Measurements from ENCODE around the gene SLC15A5. TPM values are rescaled to one million over a fixed set of nuclear protein-coding genes. Genes with fewer than 3 reads are reported as not detected.
A peak's percentile ranks its signal among the peaks of the same experiment; 100 is the strongest.

The SLC15A5 gene
- total RNA-seq, 1 donor from 2014 or later = not detected

- TF ChIP-seq POLR2AphosphoS5 (IDR thresholded peaks at IDR 0.05; ENCODE audit: insufficient read depth in 1 of 2, low read depth in 1 of 2) = peak; percentile 8 to 31
- TF ChIP-seq CTCF (IDR thresholded peaks at IDR 0.05) = no peak
- Histone ChIP-seq H3K27me3 (no peaks in the 10 kb centered on the region), H3K36me3 (no peaks in the 10 kb centered on the region), H3K9me3 (no peaks in the 10 kb centered on the region), H3K27ac (no peak overlapping the region), H3K4me3 (no peak overlapping the region), H3K4me1 (no peaks in the 10 kb centered on the region)
- no peak for DNase-seq (ENCODE audit: extremely low spot score in 2 of 2)
- intact Hi-C loops (cut with DNase I) = no loop called here
These were observed 38.8 kb downstream of the SLC15A5 start for GRCh38 chr12:16238661-16239060.

- intact Hi-C loops (cut with DNase I) = no loop called here
- H3K27me3 ChIP-seq = no peaks in the 10 kb centered on the region
- no peaks in the 10 kb centered on the region for H3K4me1 ChIP-seq
- H3K27ac ChIP-seq = no peak overlapping the region
- no peaks in the 10 kb centered on the region for H3K36me3 ChIP-seq
- H3K9me3 ChIP-seq = peaks cover 2% of the 10 kb centered on the region
- DNase-seq (ENCODE audit: extremely low spot score in 2 of 2) = no peak
- H3K4me3 ChIP-seq = no peak overlapping the region
- TF ChIP-seq CTCF (IDR thresholded peaks at IDR 0.05) = no peak
- no peak for TF ChIP-seq POLR2AphosphoS5 (IDR thresholded peaks at IDR 0.05; ENCODE audit: insufficient read depth in 1 of 2, low read depth in 1 of 2)
- TF ChIP-seq POLR2A (IDR thresholded peaks at IDR 0.05) = no peak
These were observed 47.8 kb downstream of the SLC15A5 start for GRCh38 chr12:16229676-16230075.

- H3K4me3 ChIP-seq = no peak overlapping the region
- H3K9me3 ChIP-seq = peaks cover 2% of the 10 kb centered on the region
- DNase-seq (ENCODE audit: extremely low spot score in 2 of 2) = no peak
- H3K27ac ChIP-seq = no peak overlapping the region
- intact Hi-C loops (cut with DNase I) = no loop called here
- no peak for TF ChIP-seq CTCF (IDR thresholded peaks at IDR 0.05)
- no peak for TF ChIP-seq POLR2AphosphoS5 (IDR thresholded peaks at IDR 0.05; ENCODE audit: insufficient read depth in 1 of 2, low read depth in 1 of 2)
- TF ChIP-seq POLR2A (IDR thresholded peaks at IDR 0.05) = no peak
- no peaks in the 10 kb centered on the region for H3K36me3 ChIP-seq
- no peaks in the 10 kb centered on the region for H3K4me1 ChIP-seq
- no peaks in the 10 kb centered on the region for H3K27me3 ChIP-seq
These were observed 49.4 kb downstream of the SLC15A5 start for GRCh38 chr12:16228067-16228466.

GRCh38 chr12:16225692-16226091 lies 51.8 kb downstream of the SLC15A5 start:
- no peaks in the 10 kb centered on the region for H3K36me3 ChIP-seq
- H3K4me1 ChIP-seq = no peaks in the 10 kb centered on the region
- TF ChIP-seq CTCF (IDR thresholded peaks at IDR 0.05) = no peak
- no peak for TF ChIP-seq POLR2AphosphoS5 (IDR thresholded peaks at IDR 0.05; ENCODE audit: insufficient read depth in 1 of 2, low read depth in 1 of 2)
- no peak for TF ChIP-seq POLR2A (IDR thresholded peaks at IDR 0.05)
- H3K9me3 ChIP-seq = no peaks in the 10 kb centered on the region
- H3K27ac ChIP-seq = no peak overlapping the region
- intact Hi-C loops (cut with DNase I) = no loop called here
- no peaks in the 10 kb centered on the region for H3K27me3 ChIP-seq
- no peak overlapping the region for H3K4me3 ChIP-seq
- DNase-seq (ENCODE audit: extremely low spot score in 2 of 2) = no peak

- Histone ChIP-seq H3K36me3 (no peaks in the 10 kb centered on the region), H3K4me3 (no peak overlapping the region), H3K4me1 (no peaks in the 10 kb centered on the region), H3K9me3 (no peaks in the 10 kb centered on the region), H3K27ac (no peak overlapping the region), H3K27me3 (no peaks in the 10 kb centered on the region)
- no peak for DNase-seq (ENCODE audit: extremely low spot score in 2 of 2)
- intact Hi-C loops (cut with DNase I) = loop anchor here (5.0 kb wide), 1 partner anchor 562 kb away; no protein-coding TSS in a partner anchor
- TF ChIP-seq POLR2A (IDR thresholded peaks at IDR 0.05) = no peak
- TF ChIP-seq CTCF (IDR thresholded peaks at IDR 0.05) = no peak
- TF ChIP-seq POLR2AphosphoS5 (IDR thresholded peaks at IDR 0.05; ENCODE audit: insufficient read depth in 1 of 2, low read depth in 1 of 2) = no peak
These were observed 53.3 kb downstream of the SLC15A5 start for GRCh38 chr12:16224196-16224595.

All from vagina (tissue), 2 donors.